HPDE6-E6E7 (cell line): Measurements from ENCODE around the gene TCERG1L.

ENCODE experiments used
- DNase-seq: peaks from one replicate; pipeline ENCODE4 v3.0.0; 2011; ENCODE audit warnings: missing footprints; ENCODE audit errors: extremely low spot score

Gene TCERG1L

DNA sequence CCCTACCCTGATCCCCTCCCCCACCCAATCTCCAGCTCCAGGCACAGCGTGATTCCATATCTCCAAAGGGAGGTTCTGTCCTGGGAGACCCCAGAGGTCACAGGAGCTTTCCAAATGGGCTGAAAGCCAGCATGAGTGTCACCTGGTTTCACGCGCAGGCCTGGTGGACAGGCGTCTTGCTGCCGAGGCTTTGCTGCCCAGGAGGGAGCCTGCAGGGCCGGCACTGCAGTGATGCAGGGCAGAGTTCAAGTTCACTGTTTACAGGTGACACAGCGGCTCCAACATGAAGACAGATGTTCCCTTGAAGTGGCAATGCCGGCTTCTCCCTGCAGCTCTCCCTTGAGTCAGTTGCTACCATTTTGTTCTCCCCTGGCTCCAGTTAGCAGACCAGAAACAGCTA, 104.3 kb downstream of the TCERG1L start:
- DNase-seq: no peak

DNA sequence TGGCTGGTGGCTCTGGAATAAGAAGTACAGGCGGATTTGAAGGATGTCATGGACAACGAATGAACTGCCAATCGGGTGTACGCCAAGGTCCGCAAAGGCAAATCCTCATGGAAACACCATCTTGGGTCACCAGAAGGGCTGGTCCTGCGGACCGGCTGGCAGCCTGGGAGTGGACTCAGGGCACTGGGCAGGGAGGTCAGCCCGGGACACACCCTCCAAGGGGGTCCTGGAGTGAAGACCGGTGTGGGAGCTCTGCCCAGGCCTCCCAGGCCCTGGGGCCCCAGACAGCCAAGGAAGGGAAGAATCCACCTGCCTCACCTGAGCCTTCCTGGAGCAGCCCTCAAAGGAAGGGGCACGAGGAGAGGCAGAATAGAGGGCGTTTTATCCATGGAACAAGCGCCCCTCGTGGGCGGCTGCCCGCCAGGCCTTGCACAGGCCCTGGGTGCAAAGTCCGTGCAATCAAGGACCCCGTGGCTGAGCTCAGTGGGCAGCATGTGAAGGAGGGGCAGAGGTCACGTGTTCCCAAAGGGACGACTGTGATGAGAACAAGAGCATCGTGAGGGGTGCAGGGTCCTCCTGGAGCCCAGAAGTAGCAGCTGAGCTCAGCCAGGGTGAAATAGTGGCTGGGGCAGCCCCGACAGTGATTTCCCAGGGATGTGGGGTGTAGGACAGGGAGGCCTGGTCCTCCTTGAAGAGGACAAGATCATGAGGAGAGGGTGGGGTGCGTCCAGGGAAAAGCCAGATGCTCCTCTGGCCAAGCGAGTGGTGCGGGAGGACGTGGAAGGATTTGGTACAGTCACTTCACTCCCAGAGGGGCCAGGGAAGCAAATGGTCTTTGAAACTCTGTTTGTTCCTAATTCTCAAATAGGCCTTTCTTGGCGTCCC, 105.2 kb downstream of the TCERG1L start:
- DNase-seq: no peak

DNA sequence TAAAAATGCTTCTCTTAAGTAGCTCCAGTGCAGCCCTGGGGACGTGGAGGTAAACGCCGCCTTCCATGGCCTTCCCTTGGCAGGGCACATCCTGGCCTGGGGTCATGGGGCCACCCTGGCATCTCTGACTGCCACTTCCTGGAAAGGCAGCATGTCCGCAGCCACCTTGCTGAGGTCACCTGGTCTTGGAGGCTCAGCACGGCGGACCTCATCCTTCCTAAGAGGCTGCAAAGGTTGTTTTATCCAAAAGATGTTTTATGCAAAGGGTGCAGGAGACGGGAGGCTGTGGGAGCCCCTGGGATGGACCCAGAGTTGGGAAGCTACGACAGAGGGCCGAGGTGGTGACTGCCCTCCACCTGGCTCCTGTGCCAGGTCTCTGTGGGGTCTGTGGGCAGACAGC, 106.0 kb downstream of the TCERG1L start:
- no peak for DNase-seq

DNA sequence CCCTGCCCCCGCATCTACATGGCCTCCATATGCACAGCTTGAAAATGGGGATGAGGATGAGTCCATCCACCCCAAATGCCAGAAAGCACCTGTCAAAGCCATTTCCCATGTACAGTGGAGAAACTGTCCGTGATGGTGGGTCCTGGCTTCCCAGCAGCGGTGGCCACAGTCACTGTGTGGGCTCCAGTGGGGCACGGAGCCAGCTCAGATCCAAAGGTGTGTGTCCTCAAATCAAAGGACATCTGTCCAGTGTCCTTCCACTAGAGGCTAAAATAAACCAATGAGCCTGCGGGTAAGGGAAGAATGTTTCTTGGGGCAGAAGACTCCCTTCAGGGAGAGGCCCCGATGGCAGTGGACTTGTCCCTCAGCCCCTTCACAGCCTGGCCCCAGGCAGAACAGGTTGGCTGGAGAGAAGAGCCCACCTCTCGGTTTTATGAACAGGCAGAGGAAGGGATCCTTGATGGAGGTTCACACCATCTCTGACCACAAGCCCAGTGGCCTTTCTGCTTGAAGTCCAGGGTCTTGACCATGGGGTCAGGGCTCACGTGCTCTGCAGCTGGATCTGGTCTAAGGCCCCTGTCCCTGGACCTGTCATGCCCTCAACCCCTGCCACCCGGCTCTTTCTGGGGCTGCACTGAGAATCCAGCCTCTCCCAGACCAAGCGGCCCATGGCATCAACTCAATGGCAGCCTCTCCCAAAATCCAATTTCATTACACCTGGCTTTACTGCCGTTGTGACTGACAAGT, 106.9 kb downstream of the TCERG1L start:
- no peak for DNase-seq

DNA sequence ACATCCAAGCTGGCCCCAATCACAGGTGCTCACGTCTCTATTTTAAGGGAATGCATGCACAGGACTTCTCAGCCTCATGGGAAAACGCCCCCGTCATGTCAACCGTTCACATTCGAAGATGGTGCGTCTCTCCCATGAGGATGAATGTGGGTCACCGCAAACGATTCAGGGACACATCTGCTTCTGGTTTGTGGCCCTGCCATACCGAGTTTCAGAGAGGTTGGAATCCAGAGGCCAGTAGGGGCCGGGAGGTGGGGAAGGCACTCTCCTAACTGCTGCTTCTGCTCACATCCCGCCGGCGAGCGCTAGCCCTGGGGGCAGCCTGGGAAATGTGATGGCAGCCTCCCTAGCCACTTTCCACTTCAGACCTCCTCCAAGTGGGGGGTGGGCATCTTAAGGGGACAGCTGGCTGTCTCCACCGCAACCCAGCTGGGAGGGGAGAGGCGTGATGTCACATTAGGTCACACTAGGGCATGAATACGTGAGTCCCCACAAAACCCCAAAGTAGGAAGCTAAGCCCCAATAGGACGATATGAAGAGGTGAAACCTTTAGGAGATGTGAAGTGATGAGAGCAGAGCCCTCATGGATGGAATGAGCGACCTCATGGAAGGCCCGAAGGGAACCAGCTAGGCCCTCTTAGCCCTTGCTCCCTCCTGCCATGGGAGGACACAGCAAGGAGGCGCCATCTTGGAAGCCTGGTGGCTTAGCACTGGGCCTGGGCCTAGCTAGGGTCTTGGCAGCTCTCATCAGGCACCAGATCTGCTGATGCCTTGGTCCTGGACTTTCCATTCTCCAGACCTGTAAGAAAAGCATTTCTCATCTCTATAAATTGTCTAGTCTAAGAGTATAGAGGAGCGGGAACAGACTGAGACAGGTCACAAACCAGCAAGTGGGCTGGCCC, 107.8 kb downstream of the TCERG1L start:
- no peak for DNase-seq

DNA sequence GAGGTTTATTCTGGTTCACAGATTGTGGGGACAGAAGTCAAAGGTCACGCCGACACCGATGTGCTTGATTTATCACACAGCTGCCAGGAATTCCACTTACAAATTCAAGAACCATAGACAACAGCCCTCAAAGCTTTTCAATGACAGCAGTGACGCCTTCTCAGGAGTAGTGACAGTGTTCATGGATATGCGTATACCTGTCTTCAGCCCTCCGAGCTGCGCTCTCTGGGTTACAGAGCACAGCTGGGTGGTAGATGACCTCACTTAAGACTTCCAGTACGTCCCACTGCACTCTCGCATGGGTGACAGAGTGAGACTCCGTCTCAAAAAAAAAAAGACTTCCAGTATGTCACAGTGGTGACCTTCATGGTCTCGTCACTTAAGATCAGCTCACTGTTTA, 108.5 kb downstream of the TCERG1L start:
- no peak for DNase-seq

DNA sequence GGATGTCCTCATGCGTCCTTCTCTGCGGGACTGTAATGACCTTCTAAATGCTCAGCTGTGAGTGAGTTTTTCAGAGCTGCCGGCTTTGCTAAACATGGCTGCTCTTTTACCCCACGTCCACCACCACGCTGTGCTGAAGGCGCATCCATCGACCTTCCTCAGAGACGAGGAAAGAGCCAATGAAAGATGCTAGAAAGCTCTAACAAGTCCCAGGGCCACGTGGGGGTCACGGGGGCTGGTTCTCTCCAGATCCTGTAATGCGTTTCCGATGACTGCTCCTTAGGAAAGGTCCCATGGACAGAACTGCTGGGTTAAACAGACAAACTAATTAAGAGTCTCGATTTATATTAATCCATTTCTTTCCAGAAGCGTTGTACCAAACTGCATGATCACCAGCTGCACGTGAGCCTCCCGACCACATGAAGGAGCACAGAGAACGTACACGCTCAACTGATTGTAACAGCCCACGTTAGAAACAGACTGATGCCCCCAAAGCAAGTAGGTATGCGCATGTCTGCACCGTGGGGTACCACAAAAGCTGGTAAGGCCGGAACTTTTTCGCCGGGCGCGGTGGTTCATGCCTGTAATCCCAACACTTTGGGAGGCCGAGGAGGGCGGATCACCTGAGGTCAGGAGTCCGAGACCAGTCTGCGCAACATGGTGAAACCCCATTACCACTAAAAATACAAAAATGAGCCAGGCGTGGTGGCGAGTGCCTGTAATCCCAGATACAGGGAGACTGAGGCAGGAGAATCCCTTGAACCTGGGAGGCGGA, 109.6 kb downstream of the TCERG1L start:
- no peak for DNase-seq

DNA sequence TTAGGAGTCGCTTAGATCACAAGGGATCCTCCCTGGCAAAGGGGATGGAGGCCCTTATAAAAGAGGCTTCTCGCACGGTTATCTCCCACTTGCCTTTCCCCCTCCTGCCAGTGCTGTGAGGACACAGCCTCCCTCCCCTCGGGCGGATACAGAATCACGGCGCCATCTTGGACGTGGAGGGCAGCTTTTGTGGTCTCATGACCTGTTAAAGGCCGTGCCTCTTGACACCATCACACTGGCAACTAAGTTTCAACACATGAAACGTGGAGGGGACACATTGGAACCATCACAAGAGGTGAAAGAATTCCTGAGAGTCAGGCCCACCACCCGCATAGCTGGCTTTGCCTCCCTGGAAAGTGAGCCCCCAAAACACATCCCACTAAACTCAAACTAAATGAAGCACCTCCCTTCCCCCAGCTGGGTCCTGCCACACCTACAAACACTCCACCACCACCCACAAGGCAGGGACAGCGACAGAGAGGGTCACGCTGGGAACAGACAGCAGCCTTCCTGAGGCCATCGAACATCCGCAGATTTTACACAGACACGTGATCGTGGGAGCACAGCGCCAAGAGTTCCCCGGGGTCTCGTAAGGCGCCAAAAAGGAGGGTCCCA, 110.6 kb downstream of the TCERG1L start:
- no peak for DNase-seq

DNA sequence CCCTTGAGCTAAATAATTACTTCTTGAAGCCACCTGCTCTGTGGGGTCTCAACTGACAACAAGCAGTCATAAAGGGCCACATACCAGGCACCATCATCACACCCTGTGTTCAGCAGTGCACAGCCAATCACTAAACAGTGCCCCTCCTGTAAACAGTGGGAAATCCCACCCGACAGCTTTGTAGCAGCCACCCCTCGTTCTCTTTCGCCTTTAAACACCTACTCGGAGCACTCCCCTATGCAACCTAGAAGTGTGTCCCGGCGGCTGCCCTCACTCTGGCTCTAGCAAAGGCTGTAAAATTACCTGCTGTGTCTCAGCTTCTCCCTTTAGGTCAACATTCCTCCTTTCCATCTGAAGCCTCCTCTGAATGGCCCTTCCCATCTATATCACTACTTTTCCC, 111.9 kb downstream of the TCERG1L start:
- DNase-seq: no peak

DNA sequence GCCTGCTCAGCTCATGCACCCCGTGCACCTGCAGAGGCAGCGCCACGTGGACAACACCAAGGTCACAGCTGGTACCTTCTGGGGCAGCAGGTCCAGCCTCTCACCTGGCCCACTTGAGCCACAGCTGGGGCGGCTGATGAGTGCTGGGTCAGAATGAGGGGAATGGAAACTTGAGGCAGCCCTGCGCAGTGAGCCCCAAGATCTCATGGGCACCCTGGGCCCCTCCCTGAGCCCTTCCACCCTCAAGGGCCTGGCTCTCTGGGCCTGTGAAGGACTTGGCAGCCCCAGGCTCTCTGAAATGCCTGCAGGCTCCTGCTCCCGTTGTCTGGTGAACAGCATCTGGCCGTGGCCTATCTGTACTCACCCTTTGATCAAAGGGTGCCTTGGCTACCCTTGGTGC, 112.7 kb downstream of the TCERG1L start:
- DNase-seq: no peak

DNA sequence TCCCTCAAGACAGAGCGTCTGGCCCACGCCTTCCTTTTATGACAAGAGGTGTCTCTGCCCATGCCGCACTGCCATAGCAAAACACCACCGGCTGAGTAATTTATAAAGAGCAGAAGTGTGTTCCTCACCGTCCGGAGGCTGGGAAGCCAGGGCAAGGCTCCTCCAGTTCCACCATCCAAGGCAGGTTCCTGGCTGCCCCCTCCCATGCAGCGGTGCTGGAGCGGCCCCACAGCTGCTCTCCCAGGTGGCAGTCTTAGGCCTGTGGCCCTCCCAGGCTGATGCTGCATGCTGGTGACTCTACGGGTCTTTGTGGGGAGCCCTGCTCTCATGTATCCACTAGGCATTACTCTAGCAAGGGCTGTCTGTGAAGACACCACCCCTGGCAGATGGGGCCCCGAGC, 113.1 kb downstream of the TCERG1L start:
- DNase-seq: no peak

DNA sequence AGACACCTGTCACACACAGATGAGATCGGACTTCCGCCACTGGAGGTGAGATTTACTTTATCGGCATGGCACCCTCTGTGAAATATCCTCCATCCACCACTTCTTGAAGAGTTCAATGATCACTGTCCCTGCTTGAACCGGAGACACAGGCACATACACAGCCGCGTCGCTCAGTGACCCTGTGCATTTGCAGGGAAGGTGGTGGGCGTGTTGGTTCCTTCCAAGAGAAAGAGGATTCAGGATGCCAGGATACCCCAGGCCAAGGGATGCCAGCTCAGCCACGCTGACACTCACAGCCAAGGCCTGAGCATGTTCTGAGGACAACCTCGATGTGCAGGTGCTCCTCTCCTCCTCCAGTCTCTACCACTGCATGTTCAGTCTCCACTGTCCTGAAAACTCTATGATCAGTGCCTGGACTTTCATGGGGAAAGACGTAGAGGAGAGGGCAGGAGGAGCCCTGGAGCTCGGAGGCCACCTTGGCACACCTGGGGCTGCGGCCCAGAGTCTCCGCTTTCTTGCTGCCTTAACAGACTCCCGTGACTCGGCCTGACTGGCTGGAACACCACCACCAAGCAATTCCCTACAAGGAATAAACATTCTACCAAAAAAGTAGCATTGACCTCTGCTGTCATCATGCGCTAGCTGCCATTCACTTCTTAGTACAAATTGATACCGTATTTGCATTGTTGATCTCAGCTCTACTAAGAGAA, 115.2 kb downstream of the TCERG1L start:
- DNase-seq: no peak

DNA sequence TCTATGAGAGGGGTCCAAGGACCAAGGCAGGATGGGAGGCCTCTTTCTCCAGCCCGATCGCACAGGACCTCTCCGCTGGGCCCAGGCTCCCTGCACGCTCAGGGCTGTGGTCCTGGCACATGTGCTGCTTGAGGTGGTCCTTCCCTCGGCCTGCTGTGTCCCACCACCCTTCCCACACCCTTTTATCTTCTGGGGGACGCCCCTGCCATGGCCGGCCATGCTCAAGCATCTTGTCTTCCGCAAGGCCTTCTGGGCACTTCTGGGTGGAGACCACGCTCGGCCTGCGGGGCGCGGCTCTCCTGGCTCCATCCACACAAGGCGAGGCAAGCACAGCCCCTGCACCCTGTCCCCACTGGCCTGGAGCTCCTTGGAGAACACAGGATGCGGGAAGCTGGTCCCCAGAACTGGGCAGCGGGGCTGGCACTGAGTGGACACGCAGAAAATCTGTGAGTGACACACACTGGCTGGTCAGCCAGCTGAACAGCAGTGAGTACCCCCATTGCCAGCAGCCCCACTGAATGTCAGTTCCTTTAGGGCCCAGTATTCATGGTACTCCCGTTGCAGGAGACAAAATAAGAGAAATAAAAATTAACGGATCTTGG, 115.9 kb downstream of the TCERG1L start:
- no peak for DNase-seq

DNA sequence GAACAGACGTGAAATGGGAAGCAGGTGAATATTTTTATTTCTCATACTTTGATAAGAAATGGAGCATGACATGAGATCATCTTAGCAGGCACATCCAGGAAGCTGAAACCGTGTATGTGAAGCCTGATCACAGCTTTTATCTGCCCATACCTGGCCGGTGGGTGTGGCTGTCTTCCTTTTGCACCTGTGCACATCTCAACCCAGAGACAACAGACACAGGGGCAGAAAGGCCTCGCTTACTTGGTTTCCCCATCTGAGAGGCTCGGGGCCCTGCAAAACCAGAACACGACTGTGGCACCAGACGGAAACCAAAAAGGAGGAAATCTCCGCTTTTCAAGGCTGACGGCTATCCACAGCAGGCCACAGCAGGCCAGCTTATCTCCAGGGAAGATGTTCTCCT, 116.4 kb downstream of the TCERG1L start:
- DNase-seq: no peak

DNA sequence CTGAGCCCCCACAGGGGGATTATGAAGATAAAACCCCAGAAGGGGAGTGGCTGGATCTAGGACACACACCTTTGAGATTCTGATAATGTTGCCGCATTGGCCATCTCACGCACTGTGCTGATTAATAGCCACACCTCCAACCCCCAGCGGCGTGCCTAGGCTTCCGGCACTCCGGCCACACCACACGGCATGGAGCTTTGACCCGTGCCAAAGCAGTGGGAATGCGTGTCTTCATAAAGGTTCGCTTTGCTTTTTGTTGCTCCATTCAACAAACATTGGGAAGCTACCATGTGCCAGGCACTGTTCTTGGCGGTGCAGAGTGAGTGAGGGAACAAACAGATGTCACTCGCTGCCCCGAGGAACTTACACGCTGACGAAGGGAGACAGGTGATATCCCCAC, 117.6 kb downstream of the TCERG1L start:
- no peak for DNase-seq

DNA sequence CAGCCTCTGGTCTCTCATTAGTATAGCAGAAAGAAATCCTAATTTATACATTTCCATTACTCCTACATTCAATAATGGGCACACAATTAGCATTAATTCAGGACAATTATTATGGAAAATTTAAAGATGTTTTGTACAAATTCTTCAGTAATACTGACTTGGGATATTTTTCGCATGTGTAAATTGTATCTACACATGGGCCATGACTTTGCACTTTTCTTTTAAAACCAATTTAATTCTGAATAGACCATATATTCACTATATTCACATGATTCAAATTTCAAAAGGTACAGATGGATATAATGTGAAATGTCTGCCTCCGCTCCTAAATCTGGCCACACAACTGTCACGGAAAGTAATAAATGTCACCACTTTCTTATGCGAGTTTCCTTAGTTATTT, 123.0 kb downstream of the TCERG1L start:
- no peak for DNase-seq

DNA sequence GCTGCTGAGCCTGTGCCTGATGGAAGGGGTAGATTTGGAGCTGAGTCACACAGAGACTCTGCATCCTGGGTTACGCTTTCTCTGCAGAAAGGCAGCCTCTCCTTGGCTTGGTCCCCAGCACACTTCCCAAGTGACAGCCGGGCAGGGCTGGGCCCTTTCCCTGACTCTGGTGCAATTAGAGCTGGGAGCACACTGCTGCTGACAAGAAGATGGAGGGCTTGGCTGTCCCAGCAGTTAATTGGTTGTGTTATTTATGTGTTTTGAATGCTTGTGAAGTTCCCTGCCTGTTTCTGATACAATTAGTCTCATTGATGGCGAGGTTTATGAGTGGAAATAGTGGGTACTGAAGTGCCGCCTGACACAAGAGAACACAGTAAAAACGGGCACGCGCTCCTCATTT, 123.6 kb downstream of the TCERG1L start:
- DNase-seq: no peak

DNA sequence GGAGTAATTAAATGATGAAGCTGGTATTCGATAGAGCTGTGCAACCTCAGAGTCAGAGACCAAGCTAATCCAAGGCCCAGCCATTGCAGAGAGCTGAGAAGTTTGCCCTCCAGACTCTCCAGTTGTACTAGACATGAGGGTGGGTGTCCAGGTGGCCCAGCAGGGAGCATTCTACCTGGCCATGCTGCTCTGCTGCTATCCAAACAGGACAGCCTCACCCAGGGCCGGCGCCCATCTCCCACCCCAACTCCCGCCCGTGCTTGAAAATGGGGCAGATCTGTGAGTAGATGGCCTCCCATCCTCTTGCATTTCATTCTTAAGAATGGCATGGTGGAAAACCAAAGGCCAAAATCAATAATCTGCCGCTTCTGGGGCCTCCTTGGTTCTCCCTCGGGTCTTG, 124.2 kb downstream of the TCERG1L start:
- no peak for DNase-seq

DNA sequence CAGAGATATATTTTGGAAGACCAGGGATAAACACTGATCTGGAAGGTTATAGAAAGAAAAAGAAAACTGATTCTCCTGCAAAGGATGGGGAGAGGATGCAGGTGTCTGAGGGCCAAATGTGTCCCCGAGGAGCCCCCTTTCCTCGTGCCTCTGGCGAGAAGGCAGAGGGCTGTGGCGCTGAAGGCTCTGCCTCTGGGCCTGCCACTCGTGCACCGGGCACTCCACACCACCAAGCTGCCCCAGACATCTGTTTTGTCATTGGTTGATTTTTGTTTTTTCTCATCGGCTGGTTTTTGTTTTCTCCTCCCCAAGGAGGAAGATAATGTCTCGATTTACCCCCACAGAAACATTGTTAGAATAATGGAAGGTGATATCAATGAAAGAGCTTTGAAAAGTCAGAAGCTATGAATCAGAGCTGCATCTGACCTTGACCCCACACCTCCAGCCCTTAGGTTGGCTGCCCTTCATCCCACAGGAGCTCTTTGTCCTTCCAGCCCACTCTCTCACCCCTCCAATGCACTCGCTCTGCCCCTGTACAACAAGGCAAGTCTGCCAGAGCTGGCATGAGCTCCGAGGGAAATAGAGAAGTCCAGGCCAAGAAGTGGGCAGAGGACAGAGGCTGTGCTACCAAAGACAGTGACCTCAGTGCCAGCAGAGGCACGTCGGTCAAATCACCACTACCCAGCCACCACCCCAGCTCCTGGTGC, 124.8 kb downstream of the TCERG1L start:
- DNase-seq: no peak
